ENCODE measurements around the gene CORO2B.

Gene CORO2B

DNA sequence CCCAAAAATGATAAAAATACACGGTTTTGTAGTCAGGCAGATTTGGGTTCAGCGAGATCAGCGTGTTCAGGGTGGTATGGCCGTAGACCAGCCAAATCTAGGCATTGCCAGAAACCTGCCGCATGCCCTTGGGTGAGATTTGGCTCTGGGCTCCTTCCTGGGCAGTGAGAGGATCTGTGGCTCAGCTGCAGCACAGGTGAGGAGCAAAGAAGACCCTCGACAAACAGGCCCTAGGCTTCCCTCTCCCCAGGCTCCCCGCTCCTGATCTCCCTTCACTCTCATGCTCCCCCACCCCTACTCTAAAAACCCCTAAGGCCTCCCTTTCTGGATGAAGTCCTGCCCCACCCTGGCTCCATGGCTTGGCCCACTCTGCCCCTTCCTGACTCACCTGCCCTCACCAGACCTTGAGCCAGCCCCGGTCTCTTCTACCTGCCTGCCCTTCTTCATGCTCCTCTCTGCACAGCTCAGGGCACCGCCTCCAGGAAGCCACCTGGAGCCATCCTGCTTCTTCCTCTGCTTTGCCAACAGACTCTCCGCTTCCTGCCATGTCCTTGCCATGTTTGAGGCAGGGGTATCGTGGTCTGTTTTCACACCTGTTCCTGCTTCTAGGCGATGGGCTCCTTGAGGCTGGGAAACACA lies 88.1 kb downstream of the CORO2B start:
- no peak overlapping the region for H3K27ac Mint-ChIP-seq

DNA sequence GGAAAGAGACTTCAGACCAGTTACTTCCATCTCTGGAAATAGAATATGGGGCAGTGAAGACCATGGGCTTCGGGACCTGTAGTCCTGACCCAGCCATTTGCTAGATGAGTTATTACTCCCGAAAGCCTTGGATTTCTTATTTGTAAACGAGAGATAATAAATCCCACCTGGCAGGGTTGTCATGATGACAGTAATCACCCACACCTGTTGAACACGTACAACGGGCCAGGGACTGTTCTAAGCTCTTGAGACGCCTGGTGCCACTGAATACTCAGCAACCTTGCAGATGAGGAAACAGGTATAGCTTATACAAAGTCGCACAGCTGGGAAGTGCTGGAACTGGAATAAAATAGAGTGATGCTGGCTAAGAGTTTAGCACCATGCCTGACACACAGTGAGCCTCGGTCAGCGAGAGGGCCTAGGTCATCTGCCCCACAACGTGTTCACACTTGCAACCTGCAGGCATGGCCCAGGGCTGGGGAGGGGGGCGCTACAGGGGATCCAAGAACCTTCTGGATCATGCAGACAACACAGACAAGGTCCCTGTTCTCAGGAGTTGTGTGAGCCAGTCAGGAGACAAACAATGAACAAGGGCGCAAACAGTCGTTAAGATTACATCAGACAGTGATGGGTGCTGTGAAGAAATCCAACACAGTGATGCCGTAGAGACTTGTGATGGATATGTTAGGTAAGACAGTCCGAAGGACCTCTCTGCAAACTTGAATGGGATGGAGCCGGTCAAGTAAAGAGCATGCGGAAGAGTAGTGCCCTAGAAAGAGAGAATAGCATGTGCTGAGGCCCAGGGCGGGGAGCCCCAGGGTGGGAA lies 89.2 kb downstream of the CORO2B start:
- DNase-seq, result no peak
- H3K27me3 Mint-ChIP-seq (ENCODE audit: low read depth, poor library complexity), result peaks cover 11% of the 10 kb centered on the region
- peaks cover 5% of the 10 kb centered on the region for H3K4me1 Mint-ChIP-seq
- peaks cover 8% of the 10 kb centered on the region for H3K9me3 Mint-ChIP-seq
- H3K36me3 Mint-ChIP-seq (ENCODE audit: low read depth), result no peaks in the 10 kb centered on the region
- H3K4me3 Mint-ChIP-seq, result no peak overlapping the region
- H3K27ac Mint-ChIP-seq, result no peak overlapping the region
- TF ChIP-seq, protein P1, sequence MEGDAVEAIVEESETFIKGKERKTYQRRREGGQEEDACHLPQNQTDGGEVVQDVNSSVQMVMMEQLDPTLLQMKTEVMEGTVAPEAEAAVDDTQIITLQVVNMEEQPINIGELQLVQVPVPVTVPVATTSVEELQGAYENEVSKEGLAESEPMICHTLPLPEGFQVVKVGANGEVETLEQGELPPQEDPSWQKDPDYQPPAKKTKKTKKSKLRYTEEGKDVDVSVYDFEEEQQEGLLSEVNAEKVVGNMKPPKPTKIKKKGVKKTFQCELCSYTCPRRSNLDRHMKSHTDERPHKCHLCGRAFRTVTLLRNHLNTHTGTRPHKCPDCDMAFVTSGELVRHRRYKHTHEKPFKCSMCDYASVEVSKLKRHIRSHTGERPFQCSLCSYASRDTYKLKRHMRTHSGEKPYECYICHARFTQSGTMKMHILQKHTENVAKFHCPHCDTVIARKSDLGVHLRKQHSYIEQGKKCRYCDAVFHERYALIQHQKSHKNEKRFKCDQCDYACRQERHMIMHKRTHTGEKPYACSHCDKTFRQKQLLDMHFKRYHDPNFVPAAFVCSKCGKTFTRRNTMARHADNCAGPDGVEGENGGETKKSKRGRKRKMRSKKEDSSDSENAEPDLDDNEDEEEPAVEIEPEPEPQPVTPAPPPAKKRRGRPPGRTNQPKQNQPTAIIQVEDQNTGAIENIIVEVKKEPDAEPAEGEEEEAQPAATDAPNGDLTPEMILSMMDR (IDR thresholded peaks at IDR 0.05), result no peak

More for the DNA sequence above, 88.1 kb downstream of the CORO2B start:
- TF ChIP-seq, protein P1 (IDR thresholded peaks at IDR 0.05), result no peak
- peaks cover 5% of the 10 kb centered on the region for H3K4me1 Mint-ChIP-seq
- no peak overlapping the region for H3K4me3 Mint-ChIP-seq
- H3K9me3 Mint-ChIP-seq, result peaks cover 8% of the 10 kb centered on the region
- peaks cover 4% of the 10 kb centered on the region for H3K27me3 Mint-ChIP-seq (ENCODE audit: low read depth, poor library complexity)
- DNase-seq, result no peak
- H3K36me3 Mint-ChIP-seq (ENCODE audit: low read depth), result no peaks in the 10 kb centered on the region

DNA sequence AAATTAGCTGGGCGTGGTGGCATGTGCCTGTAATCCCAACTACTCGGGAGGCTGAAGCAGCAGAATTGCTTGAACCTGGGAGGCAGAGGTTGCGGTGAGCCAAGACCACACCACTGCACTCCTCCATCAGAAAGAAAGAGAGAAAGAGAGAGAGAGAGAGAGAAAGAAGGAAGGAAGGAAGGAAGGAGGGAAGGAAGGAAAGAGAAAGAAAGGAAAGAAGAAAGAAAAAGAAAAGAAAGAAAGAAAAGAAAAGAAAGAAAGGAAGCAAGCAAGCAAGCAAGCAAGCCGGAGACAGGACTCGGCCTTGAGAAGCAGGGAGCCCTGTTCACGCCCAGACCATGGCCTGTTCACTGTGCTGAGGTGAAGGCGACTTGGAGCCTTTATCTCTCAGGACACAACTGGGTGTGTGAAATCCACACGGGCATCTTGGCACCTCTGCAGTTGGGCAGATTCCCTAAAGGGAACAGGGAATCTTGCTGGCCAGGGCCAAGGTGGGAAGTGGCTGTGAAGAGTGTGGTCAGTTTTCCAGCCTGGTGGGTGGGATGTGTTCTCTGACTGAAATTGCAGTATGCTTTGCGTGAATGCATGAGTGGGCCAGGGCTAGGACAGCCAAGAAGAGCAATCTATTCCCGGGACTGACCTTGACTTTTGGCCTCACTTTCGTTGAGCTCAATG lies 90.3 kb downstream of the CORO2B start:
- TF ChIP-seq, protein P1 (IDR thresholded peaks at IDR 0.05), result no peak
- H3K4me3 Mint-ChIP-seq, result no peak overlapping the region
- no peaks in the 10 kb centered on the region for H3K36me3 Mint-ChIP-seq (ENCODE audit: low read depth)
- peaks cover under 1% of the 10 kb centered on the region for H3K9me3 Mint-ChIP-seq
- DNase-seq, result no peak
- H3K4me1 Mint-ChIP-seq, result peaks cover 5% of the 10 kb centered on the region
- peaks cover 18% of the 10 kb centered on the region for H3K27me3 Mint-ChIP-seq (ENCODE audit: low read depth, poor library complexity)
- H3K27ac Mint-ChIP-seq, result no peak overlapping the region

DNA sequence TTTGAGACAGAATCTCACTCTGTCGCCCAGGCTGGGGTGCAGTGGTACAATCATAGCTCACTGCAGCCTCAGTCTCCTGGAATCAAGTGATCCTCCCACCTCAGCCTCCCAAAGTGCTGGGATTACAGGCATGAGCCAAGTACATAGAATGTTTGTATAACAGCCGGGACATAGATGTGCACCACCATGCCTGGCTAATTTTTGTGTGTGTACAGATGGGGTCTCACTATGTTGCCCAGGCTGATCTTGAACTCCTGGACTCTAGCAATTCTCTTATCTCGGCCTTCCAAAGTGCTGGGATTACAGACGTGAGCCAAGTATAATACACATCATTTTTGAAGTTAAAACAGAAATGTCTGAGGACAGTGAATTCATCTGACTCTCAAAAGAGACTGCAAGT lies 93.5 kb downstream of the CORO2B start:
- Mint-ChIP-seq H3K36me3 (ENCODE audit: low read depth) (no peaks in the 10 kb centered on the region), H3K9me3 (no peaks in the 10 kb centered on the region), H3K27ac (no peak overlapping the region), H3K4me1 (no peaks in the 10 kb centered on the region), H3K27me3 (ENCODE audit: low read depth, poor library complexity) (peaks cover 19% of the 10 kb centered on the region), H3K4me3 (no peak overlapping the region)
- TF ChIP-seq, protein P1 (IDR thresholded peaks at IDR 0.05), result no peak
- no peak for DNase-seq

DNA sequence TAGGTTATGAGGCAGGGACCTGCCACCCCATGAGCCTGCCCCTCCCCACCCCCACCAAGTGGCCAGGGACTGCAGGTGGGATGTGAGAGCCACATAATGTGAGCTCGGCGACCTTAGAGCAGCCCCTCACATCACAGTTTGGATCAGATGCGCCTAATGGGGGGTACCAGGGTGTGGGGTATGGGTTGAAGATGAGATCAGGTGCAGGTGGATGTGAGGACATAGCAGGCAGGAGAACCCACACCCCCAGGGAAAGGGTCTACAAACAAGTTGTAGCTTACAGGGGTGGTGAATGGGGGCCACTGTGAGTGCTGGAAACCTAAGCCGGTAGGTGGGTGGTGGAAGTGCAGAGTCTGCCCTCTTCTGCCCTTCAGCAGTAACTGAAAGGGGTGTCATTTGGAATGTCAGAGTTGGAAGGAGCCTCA lies 94.0 kb downstream of the CORO2B start:
- peaks cover 16% of the 10 kb centered on the region for H3K27me3 Mint-ChIP-seq (ENCODE audit: low read depth, poor library complexity)
- DNase-seq, result no peak
- peaks cover 3% of the 10 kb centered on the region for H3K4me1 Mint-ChIP-seq
- no peak overlapping the region for H3K27ac Mint-ChIP-seq
- TF ChIP-seq, protein P1 (IDR thresholded peaks at IDR 0.05), result no peak
- H3K9me3 Mint-ChIP-seq, result no peaks in the 10 kb centered on the region
- no peaks in the 10 kb centered on the region for H3K36me3 Mint-ChIP-seq (ENCODE audit: low read depth)
- H3K4me3 Mint-ChIP-seq, result no peak overlapping the region
